B cell (primary cell): ENCODE results near the gene CDT1.

ENCODE experiments used
- CTCF ChIP-seq: fragments of 200-600 bp; IDR thresholded peaks from one replicate; pipeline ENCODE4 v1.8.0; 2022; ENCODE audit warnings: antibody characterized with exemption, mild to moderate bottlenecking
- EZH2 ChIP-seq: IDR thresholded peaks from 2 replicates; pipeline ENCODE4 v1.6.1; 2012; ENCODE audit warnings: borderline replicate concordance, low read depth, mild to moderate bottlenecking, moderate library complexity, low read length; ENCODE audit not compliant: insufficient read depth, poor library complexity, severe bottlenecking

- TF ChIP-seq EZH2 = no peak
- TF ChIP-seq CTCF = no peak
These were observed 45.0 kb downstream of the CDT1 start for GRCh38 chr16:88848557-88848956.
